CD14-positive monocyte (primary cell): ENCODE measurements around the gene SUZ12. TPM values are rescaled to one million over a fixed set of nuclear protein-coding genes. Genes with fewer than 3 reads are reported as not detected.
A peak's percentile ranks its signal among the peaks of the same experiment; 100 is the strongest.

Experiments
- DNase-seq, 3 donors: peaks; one replicate each; pipeline ENCODE4 v3.0.0-alpha.2; 2011 to 2022
- H2AFZ ChIP-seq: 2 replicates; pipeline ENCODE4 v1.6.0; 2012; ENCODE audit warnings: mild to moderate bottlenecking, low read depth, low read length, inconsistent platforms; ENCODE audit not compliant: insufficient read depth, poor library complexity, severe bottlenecking
- H3K27ac ChIP-seq, 2 donors: 1 replicate in 1 of 2; 2 replicates in 1 of 2; pipeline ENCODE4 v1.5.1; 2012 to 2013; ENCODE audit warnings: low read length in 2 of 2, control low read depth in 1 of 2, inconsistent platforms in 1 of 2, low read depth in 1 of 2, mild to moderate bottlenecking in 1 of 2
- H3K27me3 ChIP-seq, 2 donors: one replicate each; pipeline versions ENCODE4 v1.6.0 to v1.6.1; 2011 to 2013; ENCODE audit warnings: low read length in 2 of 2; ENCODE audit not compliant: control insufficient read depth in 2 of 2, insufficient read depth in 2 of 2
- H3K36me3 ChIP-seq, 2 donors: replicated peaks in 1 of 2; 1 replicate in 1 of 2; 2 replicates in 1 of 2; pipeline versions ENCODE4 v1.5.1 to v1.6.1; 2012 to 2013; ENCODE audit warnings: low read length in 2 of 2, control low read depth in 1 of 2, inconsistent platforms in 1 of 2, mild to moderate bottlenecking in 1 of 2; ENCODE audit not compliant: insufficient read depth in 2 of 2, control insufficient read depth in 1 of 2
- H3K4me1 ChIP-seq, 2 donors: 1 replicate in 1 of 2; 2 replicates in 1 of 2; pipeline versions ENCODE4 v1.5.1 to v1.6.1; 2012 to 2013; ENCODE audit warnings: low read length in 2 of 2, control low read depth in 1 of 2, inconsistent platforms in 1 of 2, mild to moderate bottlenecking in 1 of 2, moderate library complexity in 1 of 2; ENCODE audit not compliant: insufficient read depth in 2 of 2, control insufficient read depth in 1 of 2
- H3K4me2 ChIP-seq: replicated peaks from 2 replicates; pipeline ENCODE3; 2012; ENCODE audit warnings: low read length, moderate library complexity, mild to moderate bottlenecking; ENCODE audit not compliant: poor library complexity, severe bottlenecking; ENCODE audit errors: extremely low read depth
- H3K4me3 ChIP-seq, 3 experiments: fragments of 200-600 bp in 1 of 3; sonication (generic) in 1 of 3; replicated peaks in 1 of 3; 1 replicate in 2 of 3; 2 replicates in 1 of 3; pipeline ENCODE4 v1.5.1; 2011 to 2013; ENCODE audit warnings: low read length in 3 of 3, mild to moderate bottlenecking in 3 of 3, control low read depth in 2 of 3, low read depth in 2 of 3, inconsistent platforms in 1 of 3, moderate library complexity in 1 of 3
- H3K79me2 ChIP-seq: 2 replicates; pipeline ENCODE4 v1.6.0; 2012; ENCODE audit warnings: mild to moderate bottlenecking, control low read depth, inconsistent platforms, low read length, moderate library complexity; ENCODE audit not compliant: insufficient read depth
- H3K9ac ChIP-seq: 2 replicates; pipeline ENCODE4 v1.6.0; 2017; ENCODE audit warnings: low read length, mild to moderate bottlenecking; ENCODE audit not compliant: insufficient read depth, poor library complexity, severe bottlenecking
- H3K9me3 ChIP-seq, 2 donors: replicated peaks in 1 of 2; 1 replicate in 1 of 2; 2 replicates in 1 of 2; pipeline versions ENCODE4 v1.5.1 to v1.6.1; 2012 to 2013; ENCODE audit warnings: low read length in 2 of 2, control low read depth in 1 of 2; ENCODE audit not compliant: control insufficient read depth in 1 of 2, insufficient read depth in 1 of 2
- H4K20me1 ChIP-seq: 2 replicates; pipeline ENCODE4 v1.6.0; 2012; ENCODE audit warnings: mild to moderate bottlenecking, low read length, control low read depth, moderate library complexity; ENCODE audit not compliant: insufficient read depth
- H3K27ac Mint-ChIP-seq, 7 donors: one replicate each; pipeline ENCODE4 v1.8.0; 2020; ENCODE audit warnings: mild to moderate bottlenecking in 7 of 7, mixed read lengths in 7 of 7, moderate library complexity in 6 of 7, inconsistent platforms in 2 of 7
- H3K27me3 Mint-ChIP-seq, 3 donors: one replicate each; pipeline ENCODE4 v1.8.0; 2021 to 2022; ENCODE audit warnings: low read depth in 3 of 3, mild to moderate bottlenecking in 3 of 3, mixed read lengths in 3 of 3, moderate library complexity in 3 of 3, inconsistent platforms in 1 of 3
- H3K36me3 Mint-ChIP-seq, 2 donors: one replicate each; pipeline ENCODE4 v1.8.0; 2020; ENCODE audit warnings: mixed read lengths in 2 of 2, inconsistent platforms in 1 of 2, mild to moderate bottlenecking in 1 of 2
- H3K4me1 Mint-ChIP-seq: one replicate; pipeline ENCODE4 v1.8.0; 2020; ENCODE audit warnings: mild to moderate bottlenecking, mixed read lengths
- H3K4me3 Mint-ChIP-seq, 2 donors: one replicate each; pipeline ENCODE4 v1.8.0; 2020; ENCODE audit warnings: mild to moderate bottlenecking in 2 of 2, mixed read lengths in 2 of 2, moderate library complexity in 1 of 2
- H3K9me3 Mint-ChIP-seq, 7 donors: one replicate each; pipeline ENCODE4 v1.8.0; 2020 to 2022; ENCODE audit warnings: mixed read lengths in 7 of 7, mild to moderate bottlenecking in 6 of 7, moderate library complexity in 6 of 7, inconsistent platforms in 2 of 7
- whole genome bisulfite sequencing: methylation state at CpG from one replicate; pipeline ENCODE4 v1.1.5; 2013; ENCODE audit warnings: missing lambda C conversion rate; ENCODE audit not compliant: insufficient coverage; 5-methylcytosine and 5-hydroxymethylcytosine counted together
- intact Hi-C, 2 donors: fragments of 100-400 bp; cut with micrococcal nuclease; formaldehyde crosslinking; loops; one replicate each; pipeline versions ENCODE4 v1.15.0 to v1.15.1; 2023
- polyA plus RNA-seq, 3 donors: library from polyadenylated mRNA; depleted of rRNA in 1 of 3; unstranded in 2 of 3; stranded (reverse) in 1 of 3; fragments of 300-500 nt in 2 of 3; fragments of >200 nt in 1 of 3; fragmentation: Illumina TruSeq in 2 of 3; gene quantifications; 1 replicate in 2 of 3; 2 replicates in 1 of 3; pipeline ENCODE4 v1.2.3, GENCODE V29; 2012 to 2021
- TF ChIP-seq, protein P1 (sequence below): fragments of 200-600 bp; IDR thresholded peaks from one replicate; pipeline ENCODE4 v1.8.0; 2022; ENCODE audit warnings: antibody characterized with exemption, mild to moderate bottlenecking

SUZ12 gene
- polyA plus RNA-seq, 3 donors: 6.3 to 9.9 (median 7.9) TPM

DNA sequence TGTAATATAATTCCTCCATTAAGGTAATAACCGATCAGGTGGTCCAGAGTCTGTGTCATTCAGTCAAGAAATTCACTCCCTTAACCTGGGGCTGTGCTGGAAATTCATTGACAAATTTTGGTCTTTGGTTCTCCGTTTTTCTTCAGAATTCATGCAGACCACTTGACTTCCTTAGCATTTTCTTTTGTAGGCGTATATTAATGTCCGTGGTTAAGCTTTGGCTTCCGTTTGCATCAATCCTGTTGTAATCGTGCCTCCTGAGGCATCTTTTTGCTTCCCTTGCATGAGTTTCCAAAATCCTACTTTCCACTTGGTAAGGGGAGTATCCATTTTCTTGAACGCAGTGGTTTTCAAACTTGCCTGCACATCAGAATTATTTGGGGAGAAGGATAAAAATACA, 79.4 kb downstream of the SUZ12 start:
- H3K4me3 Mint-ChIP-seq: peak overlapping the region in 1 of 2 donors; percentile 54
- no peaks in the 10 kb centered on the region for H3K9me3 Mint-ChIP-seq
- Histone ChIP-seq H3K79me2 (peaks cover 88% of the 10 kb centered on the region), H3K27ac (peak overlapping the region in 1 of 2 donors; percentile 61), H3K9me3 (no peaks in the 10 kb centered on the region), H3K4me3 (peak overlapping the region in 1 of 3 experiments; percentile 5), H3K4me1 (peaks cover 19 to 20% of the 10 kb centered on the region in 2 donors), H2AFZ (peak overlapping the region; percentile 2), H3K9ac (peak overlapping the region; percentile 17), H3K36me3 (peaks cover 14 to 40% of the 10 kb centered on the region in 2 donors), H3K4me2 (peak overlapping the region; percentile 35), H3K27me3 (no peaks in the 10 kb centered on the region), H4K20me1 (peaks cover 57% of the 10 kb centered on the region)
- peaks cover 25 to 43% of the 10 kb centered on the region in 2 donors for H3K36me3 Mint-ChIP-seq
- TF ChIP-seq, protein P1, sequence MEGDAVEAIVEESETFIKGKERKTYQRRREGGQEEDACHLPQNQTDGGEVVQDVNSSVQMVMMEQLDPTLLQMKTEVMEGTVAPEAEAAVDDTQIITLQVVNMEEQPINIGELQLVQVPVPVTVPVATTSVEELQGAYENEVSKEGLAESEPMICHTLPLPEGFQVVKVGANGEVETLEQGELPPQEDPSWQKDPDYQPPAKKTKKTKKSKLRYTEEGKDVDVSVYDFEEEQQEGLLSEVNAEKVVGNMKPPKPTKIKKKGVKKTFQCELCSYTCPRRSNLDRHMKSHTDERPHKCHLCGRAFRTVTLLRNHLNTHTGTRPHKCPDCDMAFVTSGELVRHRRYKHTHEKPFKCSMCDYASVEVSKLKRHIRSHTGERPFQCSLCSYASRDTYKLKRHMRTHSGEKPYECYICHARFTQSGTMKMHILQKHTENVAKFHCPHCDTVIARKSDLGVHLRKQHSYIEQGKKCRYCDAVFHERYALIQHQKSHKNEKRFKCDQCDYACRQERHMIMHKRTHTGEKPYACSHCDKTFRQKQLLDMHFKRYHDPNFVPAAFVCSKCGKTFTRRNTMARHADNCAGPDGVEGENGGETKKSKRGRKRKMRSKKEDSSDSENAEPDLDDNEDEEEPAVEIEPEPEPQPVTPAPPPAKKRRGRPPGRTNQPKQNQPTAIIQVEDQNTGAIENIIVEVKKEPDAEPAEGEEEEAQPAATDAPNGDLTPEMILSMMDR: no peak
- peak in 2 of 3 donors; percentile 6 to 8 for DNase-seq
- peak overlapping the region in 6 of 7 donors; percentile 27 to 78 (median 62) for H3K27ac Mint-ChIP-seq
- intact Hi-C loops: no loop called here
- 0% methylated on average over 1 of the region's 7 CpGs for WGBS
- peaks cover 38% of the 10 kb centered on the region for H3K4me1 Mint-ChIP-seq
- peaks cover 0 to 2% (median 1%) of the 10 kb centered on the region in 3 donors for H3K27me3 Mint-ChIP-seq

GRCh38 chr17:32019228-32019627, 82.4 kb downstream of the SUZ12 start:
- Mint-ChIP-seq H3K27ac (peak overlapping the region in 1 of 7 donors; percentile 17), H3K4me1 (peaks cover 25% of the 10 kb centered on the region), H3K27me3 (peaks cover 0 to 2% (median 1%) of the 10 kb centered on the region in 3 donors), H3K4me3 (no peak overlapping the region), H3K9me3 (no peaks in the 10 kb centered on the region), H3K36me3 (peaks cover 40 to 57% of the 10 kb centered on the region in 2 donors)
- H3K27me3 ChIP-seq: no peaks in the 10 kb centered on the region
- peaks cover 38% of the 10 kb centered on the region for H4K20me1 ChIP-seq
- H3K79me2 ChIP-seq: peaks cover 64% of the 10 kb centered on the region
- DNase-seq: no peak
- intact Hi-C loops: no loop called here
- no peak overlapping the region for H3K9ac ChIP-seq
- no CpG with 5 or more reads among the region's 1 CpG for WGBS
- peaks cover 19 to 20% of the 10 kb centered on the region in 2 donors for H3K4me1 ChIP-seq
- H2AFZ ChIP-seq: no peak overlapping the region
- TF ChIP-seq, protein P1: no peak
- no peaks in the 10 kb centered on the region for H3K9me3 ChIP-seq
- no peak overlapping the region for H3K4me2 ChIP-seq
- H3K36me3 ChIP-seq: peaks cover 26 to 53% of the 10 kb centered on the region in 2 donors
- no peak overlapping the region for H3K4me3 ChIP-seq
- no peak overlapping the region for H3K27ac ChIP-seq
